Uterus (tissue), 2 donors: ENCODE results near the gene ELK3.

Source experiments
- POLR2A ChIP-seq, 2 donors: fragments of 450-650 bp; IDR thresholded peaks; one replicate each; pipeline ENCODE4 v1.6.1; 2016; ENCODE audit warnings: antibody characterized with exemption in 2 of 2, mild to moderate bottlenecking in 1 of 2, moderate library complexity in 1 of 2
- TF ChIP-seq, protein P1 (sequence below), 4 experiments: fragments of 200-600 bp in 2 of 4; fragments of 450-650 bp in 2 of 4; sonication (generic) in 2 of 4; IDR thresholded peaks; one replicate each; pipeline ENCODE4 v1.5.1; 2016 to 2019; ENCODE audit warnings: antibody characterized with exemption in 4 of 4, mild to moderate bottlenecking in 2 of 4, moderate library complexity in 1 of 4

DNA sequence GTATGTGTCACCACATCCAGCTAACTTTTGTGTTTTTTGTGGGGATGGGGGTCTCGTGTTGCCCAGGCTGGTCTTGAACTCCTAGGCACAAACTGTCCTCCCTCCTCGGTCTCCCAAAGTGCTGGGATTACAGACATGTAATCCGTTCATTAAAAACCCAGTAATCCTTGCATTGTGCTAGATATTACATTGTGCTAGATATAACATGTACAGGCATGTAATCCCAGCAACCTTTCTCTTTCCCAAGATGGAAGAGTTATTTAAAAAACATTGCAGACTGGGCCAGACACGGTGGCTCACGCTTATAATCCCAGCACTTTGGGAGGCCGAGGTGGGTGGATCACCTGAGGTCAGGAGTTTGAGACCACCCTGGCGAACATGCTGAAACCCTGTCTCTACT is 19.7 kb downstream of the ELK3 start:
- no peak for TF ChIP-seq POLR2A (IDR thresholded peaks at IDR 0.05)
- TF ChIP-seq, protein P1, sequence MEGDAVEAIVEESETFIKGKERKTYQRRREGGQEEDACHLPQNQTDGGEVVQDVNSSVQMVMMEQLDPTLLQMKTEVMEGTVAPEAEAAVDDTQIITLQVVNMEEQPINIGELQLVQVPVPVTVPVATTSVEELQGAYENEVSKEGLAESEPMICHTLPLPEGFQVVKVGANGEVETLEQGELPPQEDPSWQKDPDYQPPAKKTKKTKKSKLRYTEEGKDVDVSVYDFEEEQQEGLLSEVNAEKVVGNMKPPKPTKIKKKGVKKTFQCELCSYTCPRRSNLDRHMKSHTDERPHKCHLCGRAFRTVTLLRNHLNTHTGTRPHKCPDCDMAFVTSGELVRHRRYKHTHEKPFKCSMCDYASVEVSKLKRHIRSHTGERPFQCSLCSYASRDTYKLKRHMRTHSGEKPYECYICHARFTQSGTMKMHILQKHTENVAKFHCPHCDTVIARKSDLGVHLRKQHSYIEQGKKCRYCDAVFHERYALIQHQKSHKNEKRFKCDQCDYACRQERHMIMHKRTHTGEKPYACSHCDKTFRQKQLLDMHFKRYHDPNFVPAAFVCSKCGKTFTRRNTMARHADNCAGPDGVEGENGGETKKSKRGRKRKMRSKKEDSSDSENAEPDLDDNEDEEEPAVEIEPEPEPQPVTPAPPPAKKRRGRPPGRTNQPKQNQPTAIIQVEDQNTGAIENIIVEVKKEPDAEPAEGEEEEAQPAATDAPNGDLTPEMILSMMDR (IDR thresholded peaks at IDR 0.05), result no peak
